Measurements from ENCODE around the gene CTSW.

GRCh38 chr11:65928667-65929066 lies 49.0 kb downstream of the CTSW start:
- TF ChIP-seq CTCF (IDR thresholded peaks at IDR 0.05) (no peak), EZH2 (IDR thresholded peaks at IDR 0.05; ENCODE audit: borderline replicate concordance, insufficient read depth, low read depth, low read length, poor library complexity, severe bottlenecking) (no peak)

All from B cell (primary cell).